ENCODE measurements around the gene DNAJB2.

GRCh38 chr2:219306047-219306446, 26.9 kb downstream of the DNAJB2 start:
- TF ChIP-seq CTCF (IDR thresholded peaks at IDR 0.05 in 4 of 5, conservative IDR thresholded peaks at IDR 0.05 in 1 of 5): no peak
- no peak for TF ChIP-seq POLR2A (IDR thresholded peaks at IDR 0.05)
